HG03095 (cell line): ENCODE results near the gene KIF22.
A peak's percentile ranks its signal among the peaks of the same experiment; 100 is the strongest.

Source experiments
- ATAC-seq: cut with Tn5 transposase; IDR thresholded peaks from one replicate; pipeline ENCODE4 v1.9.1; 2021; ENCODE audit warnings: moderate library complexity; ENCODE audit not compliant: unreplicated experiment

Gene KIF22

DNA sequence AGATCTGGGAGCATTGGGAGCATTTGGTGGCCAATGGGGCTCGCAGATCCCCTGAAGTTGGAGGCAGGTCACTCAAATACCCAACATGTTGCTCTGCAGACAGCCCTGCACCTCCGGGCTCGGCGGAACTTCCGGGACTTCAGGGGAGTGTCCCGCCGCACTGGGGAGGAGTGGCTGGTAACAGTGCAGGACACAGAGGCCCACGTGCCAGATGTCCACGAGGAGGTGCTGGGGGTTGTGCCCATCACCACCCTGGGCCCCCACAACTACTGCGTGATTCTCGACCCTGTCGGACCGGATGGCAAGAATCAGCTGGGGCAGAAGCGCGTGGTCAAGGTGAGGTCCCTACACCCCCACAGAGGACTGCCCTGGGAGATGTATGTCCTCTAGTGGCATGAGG, 46.1 kb downstream of the KIF22 start:
- ATAC-seq = no peak

DNA sequence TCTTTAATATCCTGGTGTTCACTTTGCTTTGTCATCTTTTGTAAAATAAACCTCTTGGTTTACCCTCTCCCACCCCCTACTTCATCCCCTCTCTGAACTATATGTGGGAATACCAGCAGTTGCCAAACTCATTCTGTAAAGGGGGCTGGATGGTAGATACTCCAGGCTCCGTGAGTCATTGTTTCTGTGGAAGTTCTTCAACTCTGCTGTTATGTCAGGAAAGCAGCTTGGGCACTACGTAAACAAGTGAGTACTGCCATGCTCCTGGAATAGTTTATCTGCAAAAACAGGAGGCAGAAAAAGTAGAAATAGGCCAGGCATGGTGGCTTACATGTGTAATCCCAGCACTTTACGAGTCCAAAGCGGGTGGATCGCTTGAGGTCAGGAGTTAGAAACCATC, 47.3 kb downstream of the KIF22 start:
- no peak for ATAC-seq

DNA sequence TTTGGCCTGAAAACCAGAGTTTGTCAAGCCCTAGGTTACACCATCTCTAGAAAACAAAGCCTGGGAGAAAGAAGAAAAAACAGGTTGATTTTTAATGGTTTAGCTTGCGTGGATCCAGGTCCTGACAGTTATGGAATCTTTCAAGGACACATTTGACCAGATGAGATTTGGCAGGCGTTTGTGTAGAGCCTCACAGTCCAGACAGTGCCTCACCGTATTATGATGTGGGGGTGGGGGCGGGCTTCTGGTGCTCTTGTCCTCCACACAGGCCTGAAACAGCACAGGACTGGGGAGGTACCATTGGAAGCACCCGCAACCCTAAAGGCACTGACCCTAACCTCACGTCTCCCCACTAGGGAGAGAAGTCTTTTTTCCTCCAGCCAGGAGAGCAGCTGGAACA, 49.3 kb downstream of the KIF22 start:
- no peak for ATAC-seq

DNA sequence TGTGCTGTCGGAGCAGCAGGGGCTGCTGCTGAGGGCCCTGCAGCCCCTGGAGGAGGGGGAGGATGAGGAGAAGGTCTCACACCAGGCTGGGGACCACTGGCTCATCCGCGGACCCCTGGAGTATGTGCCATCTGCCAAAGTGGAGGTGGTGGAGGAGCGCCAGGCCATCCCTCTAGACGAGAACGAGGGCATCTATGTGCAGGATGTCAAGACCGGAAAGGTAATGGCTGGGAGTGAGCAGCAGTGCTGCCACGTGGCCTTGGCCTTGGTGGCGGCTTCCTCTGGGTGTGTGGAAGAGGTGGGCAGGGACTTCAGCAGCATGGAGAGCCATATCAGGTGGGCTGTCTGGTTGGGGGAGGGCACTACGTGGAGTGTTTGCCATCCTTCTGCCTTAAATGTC, 49.7 kb downstream of the KIF22 start:
- ATAC-seq = no peak

DNA sequence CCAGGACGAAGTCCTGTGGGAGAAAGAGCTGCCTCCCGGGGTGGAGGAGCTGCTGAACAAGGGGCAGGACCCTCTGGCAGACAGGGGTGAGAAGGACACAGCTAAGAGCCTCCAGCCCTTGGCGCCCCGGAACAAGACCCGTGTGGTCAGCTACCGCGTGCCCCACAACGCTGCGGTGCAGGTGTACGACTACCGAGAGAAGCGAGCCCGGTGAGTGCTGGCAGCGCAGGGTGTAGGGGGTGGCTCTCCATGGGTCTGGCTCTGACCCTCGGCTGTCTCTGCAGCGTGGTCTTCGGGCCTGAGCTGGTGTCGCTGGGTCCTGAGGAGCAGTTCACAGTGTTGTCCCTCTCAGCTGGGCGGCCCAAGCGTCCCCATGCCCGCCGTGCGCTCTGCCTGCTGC, 51.1 kb downstream of the KIF22 start:
- no peak for ATAC-seq

DNA sequence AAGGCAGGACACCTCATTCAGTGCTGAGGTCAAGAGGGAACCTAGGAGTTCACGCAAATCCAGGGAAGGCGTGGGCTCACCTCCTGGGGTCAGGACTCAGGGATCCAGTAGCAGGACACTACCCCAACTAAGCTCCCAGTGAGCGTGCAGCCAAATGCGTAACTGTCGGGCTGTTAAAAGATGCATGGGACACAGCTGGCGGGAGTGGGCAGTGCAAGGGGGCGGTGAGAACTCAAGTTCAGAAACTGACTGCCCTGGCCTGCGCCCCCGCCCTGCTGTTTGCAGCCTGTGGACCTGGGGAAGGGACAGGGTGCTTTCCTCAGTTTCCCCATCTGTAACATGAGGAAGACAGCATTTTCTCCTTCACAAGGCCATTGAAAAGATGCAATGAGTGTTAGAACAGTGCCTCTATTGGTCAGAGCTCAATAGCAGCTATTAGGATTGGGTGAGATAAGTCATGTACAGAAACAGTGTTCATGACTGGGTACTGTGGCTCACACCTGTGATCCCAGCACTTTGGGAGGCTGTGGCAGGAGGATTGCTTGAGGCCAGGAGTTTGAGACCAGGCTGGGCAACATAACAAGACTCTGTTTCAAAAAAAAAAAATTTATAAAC, 52.3 kb downstream of the KIF22 start:
- no peak for ATAC-seq

DNA sequence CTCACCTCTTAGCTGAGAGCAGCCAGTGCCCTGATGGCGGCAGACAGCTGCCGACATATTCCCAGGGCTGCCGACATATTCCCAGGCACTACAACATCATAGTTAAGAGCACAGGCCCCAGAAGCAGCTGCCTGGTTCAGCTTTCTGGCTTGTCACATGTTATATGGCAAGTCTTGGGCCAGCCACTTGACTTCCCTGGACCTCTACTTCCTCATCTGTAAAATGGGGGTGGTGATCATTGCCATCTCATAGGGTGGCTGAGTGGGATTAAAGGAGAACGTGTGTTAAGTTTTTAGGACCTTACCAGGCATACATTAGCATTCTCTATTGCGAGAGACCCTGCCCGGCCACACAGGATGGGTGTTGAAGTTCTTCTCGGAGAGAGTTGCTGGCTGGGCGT, 53.4 kb downstream of the KIF22 start:
- no peak for ATAC-seq

DNA sequence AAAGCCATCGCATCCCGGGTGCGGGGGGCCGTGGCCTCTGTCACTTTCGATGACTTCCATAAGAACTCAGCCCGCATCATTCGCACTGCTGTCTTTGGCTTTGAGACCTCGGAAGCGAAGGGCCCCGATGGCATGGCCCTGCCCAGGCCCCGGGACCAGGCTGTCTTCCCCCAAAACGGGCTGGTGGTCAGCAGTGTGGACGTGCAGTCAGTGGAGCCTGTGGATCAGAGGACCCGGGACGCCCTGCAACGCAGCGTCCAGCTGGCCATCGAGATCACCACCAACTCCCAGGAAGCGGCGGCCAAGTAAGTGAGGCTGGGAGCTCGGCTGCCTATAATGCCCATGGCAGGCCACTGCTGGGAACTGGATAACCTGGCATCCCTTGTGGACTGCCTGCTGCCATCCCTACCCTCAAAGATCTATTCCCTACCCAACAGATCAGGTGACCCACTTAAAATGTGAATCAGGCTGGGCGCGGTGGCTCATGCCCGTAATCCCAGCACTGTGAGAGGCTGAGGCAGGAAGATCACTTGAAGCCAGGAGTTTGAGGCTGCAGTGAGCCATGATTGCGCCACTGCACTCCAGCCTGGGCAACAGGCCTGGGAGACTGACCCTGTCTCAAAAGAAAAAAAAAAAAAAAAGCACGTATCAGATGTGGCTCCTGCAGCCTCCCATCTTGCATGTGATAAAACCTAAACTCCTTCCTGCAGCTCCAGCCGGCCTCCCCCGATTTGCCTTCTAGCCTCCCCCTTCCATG, 54.2 kb downstream of the KIF22 start:
- ATAC-seq = no peak

DNA sequence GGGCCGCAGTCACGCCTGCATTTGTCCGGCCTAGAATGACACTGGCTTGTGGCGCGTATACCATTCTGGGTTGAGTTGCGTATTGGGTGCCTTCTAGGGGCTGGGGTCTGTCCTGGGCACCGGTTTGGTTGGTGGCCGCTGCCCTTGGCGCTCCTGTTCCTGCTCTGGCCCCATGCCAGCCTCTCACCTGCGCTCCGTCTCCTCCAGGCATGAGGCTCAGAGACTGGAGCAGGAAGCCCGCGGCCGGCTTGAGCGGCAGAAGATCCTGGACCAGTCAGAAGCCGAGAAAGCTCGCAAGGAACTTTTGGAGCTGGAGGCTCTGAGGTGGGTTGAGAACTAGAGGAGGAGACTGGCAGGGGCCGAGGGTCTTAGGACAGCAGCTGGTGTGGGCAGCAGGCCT, 55.1 kb downstream of the KIF22 start:
- ATAC-seq = no peak

DNA sequence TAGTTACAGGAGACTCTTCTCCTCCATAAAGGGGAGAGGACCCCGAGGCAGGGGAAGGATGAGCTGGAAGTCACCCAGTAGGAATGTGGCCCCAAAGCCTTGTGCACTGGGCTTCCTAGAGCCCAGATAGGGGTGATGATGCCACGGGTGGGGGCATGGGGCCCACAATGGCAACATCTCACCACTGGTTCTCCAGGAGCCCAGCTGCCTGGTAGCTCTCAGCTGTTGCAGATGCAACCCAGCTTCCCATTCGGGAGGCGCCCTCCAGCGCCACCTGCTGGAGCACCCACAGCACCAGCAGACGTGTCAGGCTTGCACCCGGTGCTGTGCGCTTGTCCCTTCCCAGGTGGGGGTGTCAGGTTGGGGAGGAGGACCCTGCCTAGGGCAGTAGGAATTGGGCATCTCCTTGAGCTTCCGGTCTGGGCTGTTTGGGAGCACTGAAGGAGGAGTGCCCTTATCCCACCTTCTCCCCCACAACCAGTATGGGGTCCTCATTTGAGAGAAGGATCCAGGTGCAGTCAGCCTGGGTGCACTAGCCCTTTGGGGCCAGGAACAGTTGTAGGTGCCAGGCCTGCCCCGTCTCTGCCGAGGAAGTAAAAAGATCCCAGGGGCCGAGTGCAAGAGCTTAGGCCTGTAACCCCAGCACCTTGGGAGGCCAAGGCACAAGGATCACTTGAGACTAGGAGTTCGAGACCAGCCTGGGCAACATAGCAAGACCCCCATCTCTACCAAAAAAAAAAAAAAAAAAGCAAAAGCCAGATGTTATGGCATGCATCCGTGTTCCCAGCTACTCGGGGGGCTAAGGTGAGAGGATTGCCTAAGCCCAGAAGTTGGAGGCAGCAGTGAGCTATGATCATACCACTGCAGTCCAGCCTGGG, 58.1 kb downstream of the KIF22 start:
- ATAC-seq = peak; percentile 60

DNA sequence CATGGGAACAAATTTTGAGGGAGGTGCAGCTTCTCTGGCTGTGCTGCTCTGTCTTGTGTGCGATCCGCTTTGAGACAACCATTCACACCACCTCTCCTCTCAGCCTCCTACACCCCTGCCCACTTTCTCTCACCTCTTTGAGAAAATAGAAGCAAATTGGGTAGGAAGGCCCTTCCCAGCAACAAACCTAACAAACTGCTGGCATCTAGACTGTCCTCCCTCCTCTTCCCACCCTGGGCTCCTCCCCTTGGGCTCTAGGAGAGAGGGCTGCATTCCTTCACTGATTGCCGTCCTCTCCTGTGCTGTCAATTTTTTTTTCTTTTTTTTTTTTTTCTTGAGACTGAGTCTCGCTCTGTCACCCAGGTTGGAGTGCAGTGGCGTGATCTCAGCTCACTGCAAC, 59.0 kb downstream of the KIF22 start:
- no peak for ATAC-seq

DNA sequence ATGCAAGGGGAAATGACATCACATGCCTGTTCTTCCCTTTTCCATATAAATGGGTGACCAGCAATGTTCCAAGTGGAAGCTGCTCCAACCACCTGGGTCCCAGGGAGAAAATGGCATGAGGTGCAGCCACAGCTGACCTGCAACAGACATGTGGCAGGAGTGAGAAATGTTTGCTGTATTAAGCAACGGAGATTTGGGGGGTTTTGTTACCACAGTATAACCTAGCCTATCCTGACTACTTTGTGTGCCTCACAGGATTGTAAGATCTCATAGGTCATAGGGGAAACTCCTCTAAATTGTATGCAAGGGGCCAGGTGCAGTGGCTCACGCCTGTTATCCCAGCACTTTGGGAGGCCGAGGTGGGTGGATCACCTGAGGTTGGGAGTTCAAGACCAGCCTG, 60.4 kb downstream of the KIF22 start:
- no peak for ATAC-seq

DNA sequence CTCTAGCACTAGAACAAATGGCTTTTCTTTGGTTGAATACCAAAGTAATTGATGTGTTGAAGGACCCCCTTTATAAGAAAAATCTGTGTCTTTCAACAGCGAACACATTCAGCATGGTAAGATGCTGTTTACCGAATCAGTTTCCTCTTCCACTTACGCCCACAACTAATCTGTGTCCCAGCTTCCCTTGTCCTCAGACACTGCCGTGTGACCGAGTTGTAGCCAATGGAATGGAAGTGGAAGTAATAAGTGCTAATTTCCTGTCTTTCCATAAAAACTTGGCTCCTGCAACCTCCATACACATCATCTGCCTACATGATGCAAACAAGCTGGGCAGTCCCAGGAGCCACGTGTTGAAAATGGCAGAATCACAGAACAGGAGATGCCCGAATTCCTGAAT, 62.1 kb downstream of the KIF22 start:
- no peak for ATAC-seq

DNA sequence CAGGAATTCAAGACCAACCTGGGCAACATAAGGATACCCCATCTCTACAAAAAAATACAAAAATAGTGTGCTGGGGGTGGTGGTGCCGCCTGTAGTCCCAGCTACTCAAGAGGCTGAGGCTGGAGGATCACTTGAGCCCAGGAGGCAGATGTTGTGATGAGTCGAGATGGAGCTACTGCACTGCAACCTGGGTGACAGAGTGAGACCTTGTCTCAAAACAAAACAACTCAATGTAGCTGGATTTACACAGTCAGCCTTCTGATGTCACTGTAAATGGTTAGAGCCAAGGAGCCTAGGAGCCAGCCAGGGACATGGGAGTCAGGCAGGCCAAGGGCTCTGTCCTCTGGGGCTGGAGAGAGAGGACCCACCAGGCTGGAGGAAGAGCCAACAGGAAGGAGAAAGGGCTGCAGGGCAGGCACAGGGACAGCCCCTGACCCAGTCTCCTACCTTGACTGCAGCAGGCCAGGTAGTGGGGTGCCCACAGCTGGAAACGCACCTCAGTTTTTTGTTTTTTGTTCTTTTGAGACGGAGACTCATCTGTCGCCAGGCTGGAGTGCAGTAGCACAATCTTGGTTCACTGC, 64.1 kb downstream of the KIF22 start:
- ATAC-seq = no peak
